SK-N-SH treated with all-trans-retinoic acid at 6 μM for 48 hours (cell line): ENCODE results near the gene AEBP1.

ENCODE experiments used
- BACH2 ChIP-seq: fragments of 250-450 bp; sonication (Bioruptor Pico); IDR thresholded peaks from 2 replicates; pipeline ENCODE4 v1.9.0; 2021; ENCODE audit warnings: mild to moderate bottlenecking, borderline replicate concordance
- CREB5 ChIP-seq: fragments of 250-450 bp; sonication (Bioruptor Pico); IDR thresholded peaks from 2 replicates; pipeline ENCODE4 v1.5.1; 2020; ENCODE audit warnings: low read depth, mild to moderate bottlenecking, moderate library complexity
- CSRNP3 ChIP-seq: fragments of 250-450 bp; sonication (Bioruptor Pico); IDR thresholded peaks from 2 replicates; pipeline ENCODE4 v1.5.1; 2021; ENCODE audit warnings: mild to moderate bottlenecking, moderate library complexity
- ESRRG ChIP-seq: fragments of 250-450 bp; sonication (Bioruptor Pico); IDR thresholded peaks from 2 replicates; pipeline ENCODE4 v1.6.1; 2021; ENCODE audit warnings: mild to moderate bottlenecking
- PPARA ChIP-seq: fragments of 250-450 bp; sonication (Bioruptor Pico); IDR thresholded peaks from 2 replicates; pipeline ENCODE4 v1.5.0; 2020; ENCODE audit warnings: mild to moderate bottlenecking, borderline replicate concordance
- RARB ChIP-seq: fragments of 250-450 bp; sonication (Bioruptor Pico); IDR thresholded peaks from 2 replicates; pipeline ENCODE4 v1.8.0; 2021; ENCODE audit warnings: mild to moderate bottlenecking, moderate library complexity
- SNAI2 ChIP-seq: fragments of 250-450 bp; sonication (Bioruptor Pico); IDR thresholded peaks from 2 replicates; pipeline ENCODE4 v1.5.0; 2020; ENCODE audit warnings: mild to moderate bottlenecking, moderate library complexity
- ZFP3 ChIP-seq: fragments of 250-450 bp; sonication (Bioruptor Pico); IDR thresholded peaks from 2 replicates; pipeline ENCODE4 v1.5.0; 2020; ENCODE audit warnings: mild to moderate bottlenecking, moderate library complexity
- ZFP30 ChIP-seq: fragments of 450-650 bp; formaldehyde crosslinking; IDR thresholded peaks from 2 replicates; pipeline ENCODE4 v1.5.0; 2022; ENCODE audit warnings: mild to moderate bottlenecking, moderate library complexity
- ZNF565 ChIP-seq: fragments of 450-650 bp; formaldehyde crosslinking; conservative IDR thresholded peaks from 2 replicates; pipeline ENCODE4 v1.5.0; 2020; ENCODE audit warnings: low read depth, mild to moderate bottlenecking, moderate library complexity
- ZNF70 ChIP-seq: fragments of 450-650 bp; formaldehyde crosslinking; IDR thresholded peaks from 2 replicates; pipeline ENCODE4 v1.5.0; 2020; ENCODE audit warnings: mild to moderate bottlenecking, moderate library complexity

- TF ChIP-seq CSRNP3 (CRISPR knock-in tag) = no peak
- no peak for TF ChIP-seq ZFP30 (CRISPR knock-in tag)
- no peak for TF ChIP-seq ZFP3 (CRISPR knock-in tag)
- TF ChIP-seq SNAI2 (CRISPR knock-in tag) = no peak
- TF ChIP-seq PPARA = no peak
- TF ChIP-seq ESRRG (CRISPR knock-in tag) = no peak
- TF ChIP-seq RARB = no peak
- no peak for TF ChIP-seq CREB5
- TF ChIP-seq ZNF565 = no peak
- TF ChIP-seq BACH2 (CRISPR knock-in tag) = no peak
- no peak for TF ChIP-seq ZNF70
Measured at GRCh38 chr7:44120395-44120794, 16.2 kb downstream of the AEBP1 start.
